Measurements from ENCODE around the gene TRERF1. TPM values are rescaled to one million over a fixed set of nuclear protein-coding genes. Genes with fewer than 3 reads are reported as not detected.

TRERF1 gene
- total and polyA plus RNA-seq, 2 of the 8 experiments (the other 6 are each of a cell fraction or from before 2014, with no cell fraction given), result 10.8 to 21.5 TPM

- peaks cover 40% of the 10 kb centered on the region for H3K79me1 ChIP-seq (ENCODE audit: low read depth, low read length)
- no peak overlapping the region for H2BK15ac ChIP-seq (ENCODE audit: low read length)
- no peak overlapping the region for H4K91ac ChIP-seq (replicated peaks; ENCODE audit: insufficient read length, low read length)
- H3K23ac ChIP-seq (ENCODE audit: insufficient read length), result no peak overlapping the region
- no peak for FAIRE-seq
- H2BK120ac ChIP-seq (replicated peaks; ENCODE audit: low read depth, low read length), result no peak overlapping the region
- no peak overlapping the region for H2BK12ac ChIP-seq (ENCODE audit: low read depth, low read length)
- no peak overlapping the region for H3K18ac ChIP-seq (ENCODE audit: extremely low read depth, low read length)
- H4K20me1 ChIP-seq (replicated peaks in 1 of 2; ENCODE audit: control insufficient read depth in 1 of 2, insufficient read depth in 2 of 2, low read length in 2 of 2), result peaks cover 16 to 29% of the 10 kb centered on the region in 2 experiments
- H2AFZ ChIP-seq (ENCODE audit: low read length), result no peak overlapping the region
- H3K14ac ChIP-seq (ENCODE audit: insufficient read length), result no peak overlapping the region
- no peak overlapping the region for H2BK20ac ChIP-seq (ENCODE audit: low read length)
- no peak overlapping the region for H4K8ac ChIP-seq (ENCODE audit: extremely low read depth, insufficient read depth, low read length)
- H3K27ac ChIP-seq (ENCODE audit: low read depth, low read length), result no peak overlapping the region
- POLR2A ChIA-PET (ENCODE audit: partially characterized antibody), result no interaction called here
- peaks cover 17 to 94% of the 10 kb centered on the region in 2 experiments for H3K79me2 ChIP-seq (ENCODE audit: control insufficient read depth in 1 of 2, insufficient read depth in 2 of 2, low read length in 2 of 2)
- no peak for DNase-seq (ENCODE audit: low read depth in 1 of 2, low spot score in 2 of 2)
- no peaks in the 10 kb centered on the region for H3K27me3 ChIP-seq (replicated peaks in 1 of 4; ENCODE audit: control insufficient read depth in 3 of 4, extremely low read depth in 1 of 4, insufficient read depth in 3 of 4, low read length in 3 of 4)
- H3K4me2 ChIP-seq (ENCODE audit: insufficient read depth in 1 of 2, low read depth in 2 of 2, low read length in 2 of 2), result no peak overlapping the region
- no peak overlapping the region for H3K9ac ChIP-seq (replicated peaks in 1 of 4; ENCODE audit: extremely low read depth in 1 of 4, low read depth in 3 of 4, low read length in 3 of 4)
- no peak overlapping the region for H2BK5ac ChIP-seq (ENCODE audit: low read depth, low read length)
- H4K5ac ChIP-seq (ENCODE audit: insufficient read length, low read depth, low read length), result no peak overlapping the region
- H3K4me1 ChIP-seq (replicated peaks in 1 of 4; ENCODE audit: control insufficient read depth in 3 of 4, insufficient read depth in 4 of 4, low read length in 3 of 4), result peaks cover 3 to 17% (median 15%) of the 10 kb centered on the region in 4 experiments; a peak in 6 of 7 replicates
- no peak overlapping the region for H3K56ac ChIP-seq (replicated peaks; ENCODE audit: insufficient read length, low read depth, low read length)
- no peaks in the 10 kb centered on the region for H3K9me3 ChIP-seq (ENCODE audit: insufficient read depth in 2 of 2, low read depth in 1 of 2, low read length in 1 of 2)
- no peak overlapping the region for H3K4me3 ChIP-seq (ENCODE audit: extremely low read depth in 1 of 4, insufficient read depth in 2 of 4, low read depth in 3 of 4, low read length in 4 of 4)
- no peak overlapping the region for H2AK5ac ChIP-seq (ENCODE audit: low read depth, low read length)
- no peak overlapping the region for H3K4ac ChIP-seq (replicated peaks; ENCODE audit: insufficient read length, low read depth, low read length)
- CTCF ChIA-PET (ENCODE audit: partially characterized antibody), result interaction anchor here (1.1 to 1.2 kb wide), 2 partner anchors 20 to 54 kb away, joined by 3 read pairs; no protein-coding TSS in a partner anchor
- WGBS, 2 experiments (ENCODE audit: extremely low coverage in 1 of 2, insufficient coverage in 1 of 2, insufficient read length in 1 of 2, insufficient replicate concordance in 2 of 2, low coverage in 1 of 2, low lambda C conversion rate in 2 of 2, missing lambda C conversion rate in 1 of 2), result 89% methylated on average over 8 of the region's 8 CpGs; no CpG with 5 or more reads in 1 of the 2 experiments
- no peaks in the 10 kb centered on the region for H3K23me2 ChIP-seq (ENCODE audit: low read depth, low read length)
- no peaks in the 10 kb centered on the region for H3K36me3 ChIP-seq (ENCODE audit: control insufficient read depth in 2 of 4, insufficient read depth in 4 of 4, low read length in 3 of 4)
- TF ChIP-seq POU5F1 (IDR thresholded peaks at IDR 0.05; ENCODE audit: low read depth, low read length) (no peak), FOSL1 (IDR thresholded peaks at IDR 0.05; ENCODE audit: insufficient read depth, low read depth, low read length) (no peak), NANOG (IDR thresholded peaks at IDR 0.05; ENCODE audit: insufficient read depth, low read depth, low read length, poor library complexity, severe bottlenecking) (no peak), SP4 (IDR thresholded peaks at IDR 0.05; ENCODE audit: low read length) (no peak), MAX (IDR thresholded peaks at IDR 0.05) (no peak), KDM1A (IDR thresholded peaks at IDR 0.05; ENCODE audit: borderline replicate concordance, low read length) (no peak), SIRT6 (IDR thresholded peaks at IDR 0.05; ENCODE audit: low read length) (no peak), ZNF274 (IDR thresholded peaks at IDR 0.05; ENCODE audit: borderline replicate concordance, extremely low read depth, low read length) (no peak), SIN3A (conservative IDR thresholded peaks at IDR 0.05 in 1 of 2, IDR thresholded peaks at IDR 0.05 in 1 of 2; ENCODE audit: low read depth in 1 of 2, low read length in 2 of 2) (no peak), EZH2 (IDR thresholded peaks at IDR 0.05; ENCODE audit: low read depth, low read length, severe bottlenecking) (no peak), CBX8 (IDR thresholded peaks at IDR 0.05; ENCODE audit: borderline replicate concordance, low read depth, low read length) (no peak), POLR2A (IDR thresholded peaks at IDR 0.05; ENCODE audit: control extremely low read depth in 1 of 2, low read depth in 2 of 2, low read length in 2 of 2) (no peak)
These were observed 51.5 kb downstream of the TRERF1 start for GRCh38 chr6:42400061-42400760.

All from H1 (cell line).